Measurements from ENCODE around the gene PPP2R5D.

The PPP2R5D gene

GRCh38 chr6:42996513-42996912 is 12.1 kb downstream of the PPP2R5D start:
- no peak for TF ChIP-seq REST (IDR thresholded peaks at IDR 0.05; ENCODE audit: insufficient read depth in 1 of 2, low read depth in 2 of 2, low read length in 2 of 2)
- no peak for TF ChIP-seq POLR2AphosphoS5 (IDR thresholded peaks at IDR 0.05; ENCODE audit: low read depth, low read length)
- no peak for TF ChIP-seq SIN3A (IDR thresholded peaks at IDR 0.05; ENCODE audit: borderline replicate concordance, insufficient read depth, low read length)
- no peak for TF ChIP-seq FOXP2 (optimal IDR thresholded peaks at IDR 0.05; ENCODE audit: borderline replicate concordance, extremely low read depth, extremely low read length, insufficient read depth)

- TF ChIP-seq SIN3A (IDR thresholded peaks at IDR 0.05; ENCODE audit: borderline replicate concordance, insufficient read depth, low read length) (no peak), TAF1 (IDR thresholded peaks at IDR 0.05; ENCODE audit: borderline replicate concordance, insufficient read depth, low read length) (no peak), POLR2AphosphoS5 (IDR thresholded peaks at IDR 0.05; ENCODE audit: low read depth, low read length) (no peak), REST (IDR thresholded peaks at IDR 0.05; ENCODE audit: insufficient read depth in 1 of 2, low read depth in 2 of 2, low read length in 2 of 2) (no peak), FOXP2 (optimal IDR thresholded peaks at IDR 0.05; ENCODE audit: borderline replicate concordance, extremely low read depth, extremely low read length, insufficient read depth) (no peak)
These were observed 17.5 kb downstream of the PPP2R5D start for GRCh38 chr6:43001843-43002242.

GRCh38 chr6:43005844-43006243 is 21.5 kb downstream of the PPP2R5D start:
- TF ChIP-seq SIN3A (IDR thresholded peaks at IDR 0.05; ENCODE audit: borderline replicate concordance, insufficient read depth, low read length), result no peak
- TF ChIP-seq FOXP2 (optimal IDR thresholded peaks at IDR 0.05; ENCODE audit: borderline replicate concordance, extremely low read depth, extremely low read length, insufficient read depth), result no peak
- TF ChIP-seq REST (IDR thresholded peaks at IDR 0.05; ENCODE audit: insufficient read depth in 1 of 2, low read depth in 2 of 2, low read length in 2 of 2), result no peak
- no peak for TF ChIP-seq POLR2AphosphoS5 (IDR thresholded peaks at IDR 0.05; ENCODE audit: low read depth, low read length)
- no peak for TF ChIP-seq TAF1 (IDR thresholded peaks at IDR 0.05; ENCODE audit: borderline replicate concordance, insufficient read depth, low read length)

- TF ChIP-seq REST (IDR thresholded peaks at IDR 0.05; ENCODE audit: insufficient read depth in 1 of 2, low read depth in 2 of 2, low read length in 2 of 2) (no peak), POLR2AphosphoS5 (IDR thresholded peaks at IDR 0.05; ENCODE audit: low read depth, low read length) (no peak), TAF1 (IDR thresholded peaks at IDR 0.05; ENCODE audit: borderline replicate concordance, insufficient read depth, low read length) (no peak), SIN3A (IDR thresholded peaks at IDR 0.05; ENCODE audit: borderline replicate concordance, insufficient read depth, low read length) (no peak), FOXP2 (optimal IDR thresholded peaks at IDR 0.05; ENCODE audit: borderline replicate concordance, extremely low read depth, extremely low read length, insufficient read depth) (no peak)
These were observed 21.9 kb downstream of the PPP2R5D start for GRCh38 chr6:43006251-43006650.

- TF ChIP-seq SIN3A (IDR thresholded peaks at IDR 0.05; ENCODE audit: borderline replicate concordance, insufficient read depth, low read length), result no peak
These were observed 22.8 kb downstream of the PPP2R5D start for GRCh38 chr6:43007126-43007525.

Data from PFSK-1 (cell line).